Measurements from ENCODE around the gene NEB. TPM values are rescaled to one million over a fixed set of nuclear protein-coding genes. Genes with fewer than 3 reads are reported as not detected.
"Not testable (repeated sequence)": the region's sequence is repeated elsewhere in the genome, so short reads cannot be mapped to it uniquely, and the experiment has no call there.

The NEB gene
- total RNA-seq, 1 donor from 2014 or later = 0.27 TPM

DNA sequence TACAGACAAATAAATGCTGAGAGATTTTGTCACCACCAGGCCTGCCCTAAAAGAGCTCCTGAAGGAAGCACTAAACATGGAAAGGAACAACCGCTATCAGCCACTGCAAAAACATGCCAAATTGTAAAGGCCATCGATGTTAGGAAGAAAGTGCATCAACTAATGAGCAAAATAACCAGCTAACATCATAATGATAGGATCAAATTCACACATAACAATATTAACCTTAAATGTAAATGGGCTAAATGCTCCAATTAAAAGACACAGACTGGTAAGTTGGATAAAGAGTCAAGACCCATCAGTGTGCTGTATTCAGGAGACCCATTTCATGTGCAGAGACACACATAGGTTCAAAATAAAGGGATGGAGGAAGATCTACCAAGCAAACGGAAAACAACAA is 11.0 kb upstream of the NEB start:
- H3K9me3 Mint-ChIP-seq; H3K27me3 Mint-ChIP-seq (ENCODE audit: low read depth); DNase-seq (ENCODE audit: low spot score); H3K27ac Mint-ChIP-seq; H3K4me1 Mint-ChIP-seq (ENCODE audit: low read depth); H3K4me3 Mint-ChIP-seq (ENCODE audit: low read depth); H3K36me3 Mint-ChIP-seq (ENCODE audit: low read depth); intact Hi-C loops (cut with micrococcal nuclease): not testable (repeated sequence)

GRCh38 chr2:151730262-151730975 is 3.9 kb downstream of the NEB start:
- H3K9me3 Mint-ChIP-seq = no peaks in the 10 kb centered on the region
- H3K36me3 Mint-ChIP-seq (ENCODE audit: low read depth) = no peaks in the 10 kb centered on the region
- no peak overlapping the region for H3K27ac Mint-ChIP-seq
- no peaks in the 10 kb centered on the region for H3K4me1 Mint-ChIP-seq (ENCODE audit: low read depth)
- H3K4me3 Mint-ChIP-seq (ENCODE audit: low read depth) = no peak overlapping the region
- intact Hi-C loops (cut with micrococcal nuclease) = no loop called here
- peaks cover 3% of the 10 kb centered on the region for H3K27me3 Mint-ChIP-seq (ENCODE audit: low read depth)
- no peak for DNase-seq (ENCODE audit: low spot score)

DNA sequence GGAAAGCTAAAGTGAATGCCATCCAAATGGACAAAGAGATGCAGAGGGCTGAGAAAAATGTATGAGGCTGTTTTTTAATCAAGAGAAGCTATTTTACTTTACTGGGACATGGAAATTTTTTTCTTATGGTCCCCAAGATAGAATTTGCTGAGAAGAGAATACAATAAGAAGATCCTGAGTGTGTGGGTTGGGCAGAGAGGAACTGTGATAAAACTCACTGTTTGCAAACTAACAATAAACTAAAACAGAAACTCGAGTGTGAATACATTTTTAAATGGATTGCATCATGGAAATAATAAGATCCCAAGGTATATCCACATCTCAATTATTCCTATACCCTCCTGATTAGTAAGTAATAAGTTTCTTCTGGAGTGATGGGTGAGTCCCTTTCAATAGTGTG is 4.4 kb downstream of the NEB start:
- Mint-ChIP-seq H3K27me3 (ENCODE audit: low read depth) (peaks cover 6% of the 10 kb centered on the region), H3K4me1 (ENCODE audit: low read depth) (no peaks in the 10 kb centered on the region), H3K4me3 (ENCODE audit: low read depth) (no peak overlapping the region), H3K36me3 (ENCODE audit: low read depth) (no peaks in the 10 kb centered on the region), H3K27ac (no peak overlapping the region), H3K9me3 (no peaks in the 10 kb centered on the region)
- intact Hi-C loops (cut with micrococcal nuclease) = no loop called here
- no peak for DNase-seq (ENCODE audit: low spot score)

- DNase-seq (ENCODE audit: low spot score) = no peak
- Mint-ChIP-seq H3K9me3 (no peaks in the 10 kb centered on the region), H3K27me3 (ENCODE audit: low read depth) (peaks cover 6% of the 10 kb centered on the region), H3K4me1 (ENCODE audit: low read depth) (no peaks in the 10 kb centered on the region), H3K27ac (no peak overlapping the region), H3K4me3 (ENCODE audit: low read depth) (no peak overlapping the region), H3K36me3 (ENCODE audit: low read depth) (no peaks in the 10 kb centered on the region)
- intact Hi-C loops (cut with micrococcal nuclease) = no loop called here
These were observed 4.9 kb downstream of the NEB start for GRCh38 chr2:151729415-151729811.

GRCh38 chr2:151728804-151729414 is 5.4 kb downstream of the NEB start:
- H3K36me3 Mint-ChIP-seq (ENCODE audit: low read depth) = no peaks in the 10 kb centered on the region
- H3K4me1 Mint-ChIP-seq (ENCODE audit: low read depth) = no peaks in the 10 kb centered on the region
- H3K27ac Mint-ChIP-seq = no peak overlapping the region
- H3K27me3 Mint-ChIP-seq (ENCODE audit: low read depth) = peaks cover 6% of the 10 kb centered on the region
- no peak overlapping the region for H3K4me3 Mint-ChIP-seq (ENCODE audit: low read depth)
- H3K9me3 Mint-ChIP-seq = no peaks in the 10 kb centered on the region
- intact Hi-C loops (cut with micrococcal nuclease) = no loop called here
- no peak for DNase-seq (ENCODE audit: low spot score)

- Mint-ChIP-seq H3K4me3 (ENCODE audit: low read depth) (no peak overlapping the region), H3K27me3 (ENCODE audit: low read depth) (peaks cover 6% of the 10 kb centered on the region), H3K4me1 (ENCODE audit: low read depth) (no peaks in the 10 kb centered on the region), H3K9me3 (no peaks in the 10 kb centered on the region), H3K27ac (no peak overlapping the region), H3K36me3 (ENCODE audit: low read depth) (no peaks in the 10 kb centered on the region)
- DNase-seq (ENCODE audit: low spot score) = no peak
- intact Hi-C loops (cut with micrococcal nuclease) = no loop called here
These were observed 6.4 kb downstream of the NEB start for GRCh38 chr2:151727593-151728552.

DNA sequence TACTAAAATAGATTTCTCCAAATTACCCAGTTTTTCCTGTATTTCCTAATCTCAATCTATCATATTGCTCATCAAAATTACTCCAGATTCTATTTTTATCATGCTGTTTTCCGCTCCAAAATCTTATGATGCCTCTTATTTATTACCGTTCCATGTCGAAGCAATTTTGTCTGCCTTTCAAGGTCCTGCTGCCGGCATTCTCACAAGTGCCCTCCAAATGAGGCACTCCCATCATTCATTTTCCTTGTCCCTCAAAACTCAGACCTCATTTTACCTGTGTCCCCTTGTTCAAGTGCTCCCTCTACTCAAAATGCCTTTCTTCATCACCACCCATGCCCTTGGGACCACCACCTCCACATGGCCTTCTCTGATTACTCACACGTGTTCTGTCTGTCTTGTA is 13.1 kb downstream of the NEB start:
- no peak for DNase-seq (ENCODE audit: low spot score)
- no peaks in the 10 kb centered on the region for H3K36me3 Mint-ChIP-seq (ENCODE audit: low read depth)
- no peak overlapping the region for H3K4me3 Mint-ChIP-seq (ENCODE audit: low read depth)
- H3K27ac Mint-ChIP-seq = no peak overlapping the region
- H3K27me3 Mint-ChIP-seq (ENCODE audit: low read depth) = peaks cover 5% of the 10 kb centered on the region
- H3K4me1 Mint-ChIP-seq (ENCODE audit: low read depth) = no peaks in the 10 kb centered on the region
- intact Hi-C loops (cut with micrococcal nuclease) = no loop called here
- H3K9me3 Mint-ChIP-seq = no peaks in the 10 kb centered on the region

DNA sequence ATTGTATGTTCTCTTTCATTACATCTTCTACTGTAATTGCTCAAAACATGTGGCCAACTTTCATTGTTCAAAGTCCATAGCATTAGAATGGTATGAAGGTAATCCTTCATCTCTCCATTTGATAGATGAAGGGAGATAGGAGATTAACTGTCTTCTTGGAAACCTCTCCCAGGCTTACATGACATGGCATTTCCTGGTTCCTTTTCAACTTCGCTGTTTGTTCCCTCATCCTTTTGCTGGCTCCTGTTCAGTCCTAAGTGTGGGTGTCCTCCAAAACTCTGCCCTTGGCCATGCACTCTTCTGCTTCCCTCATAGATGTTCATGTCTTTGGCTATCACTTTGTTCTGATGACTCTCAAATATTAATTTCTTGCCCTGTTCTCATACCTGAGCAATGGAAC is 13.8 kb downstream of the NEB start:
- no peak for DNase-seq (ENCODE audit: low spot score)
- intact Hi-C loops (cut with micrococcal nuclease) = no loop called here
- Mint-ChIP-seq H3K36me3 (ENCODE audit: low read depth) (no peaks in the 10 kb centered on the region), H3K27ac (no peak overlapping the region), H3K9me3 (no peaks in the 10 kb centered on the region), H3K4me1 (ENCODE audit: low read depth) (no peaks in the 10 kb centered on the region), H3K4me3 (ENCODE audit: low read depth) (no peak overlapping the region), H3K27me3 (ENCODE audit: low read depth) (peaks cover 5% of the 10 kb centered on the region)

GRCh38 chr2:151718796-151719195 is 15.5 kb downstream of the NEB start:
- no peak for DNase-seq (ENCODE audit: low spot score)
- Mint-ChIP-seq H3K4me3 (ENCODE audit: low read depth) (no peak overlapping the region), H3K36me3 (ENCODE audit: low read depth) (no peaks in the 10 kb centered on the region), H3K4me1 (ENCODE audit: low read depth) (no peaks in the 10 kb centered on the region), H3K27ac (no peak overlapping the region), H3K27me3 (ENCODE audit: low read depth) (peaks cover 3% of the 10 kb centered on the region), H3K9me3 (no peaks in the 10 kb centered on the region)
- intact Hi-C loops (cut with micrococcal nuclease) = no loop called here

- DNase-seq (ENCODE audit: low spot score) = no peak
- intact Hi-C loops (cut with micrococcal nuclease) = no loop called here
- H3K27me3 Mint-ChIP-seq (ENCODE audit: low read depth) = peaks cover 3% of the 10 kb centered on the region
- H3K4me1 Mint-ChIP-seq (ENCODE audit: low read depth) = no peaks in the 10 kb centered on the region
- no peaks in the 10 kb centered on the region for H3K9me3 Mint-ChIP-seq
- no peak overlapping the region for H3K27ac Mint-ChIP-seq
- H3K36me3 Mint-ChIP-seq (ENCODE audit: low read depth) = no peaks in the 10 kb centered on the region
- H3K4me3 Mint-ChIP-seq (ENCODE audit: low read depth) = no peak overlapping the region
These were observed 16.0 kb downstream of the NEB start for GRCh38 chr2:151718247-151718646.

- Mint-ChIP-seq H3K27me3 (ENCODE audit: low read depth) (peaks cover 3% of the 10 kb centered on the region), H3K36me3 (ENCODE audit: low read depth) (no peaks in the 10 kb centered on the region), H3K4me3 (ENCODE audit: low read depth) (no peak overlapping the region), H3K4me1 (ENCODE audit: low read depth) (no peaks in the 10 kb centered on the region), H3K27ac (no peak overlapping the region), H3K9me3 (no peaks in the 10 kb centered on the region)
- intact Hi-C loops (cut with micrococcal nuclease) = no loop called here
- no peak for DNase-seq (ENCODE audit: low spot score)
These were observed 17.6 kb downstream of the NEB start for GRCh38 chr2:151716721-151717120.

DNA sequence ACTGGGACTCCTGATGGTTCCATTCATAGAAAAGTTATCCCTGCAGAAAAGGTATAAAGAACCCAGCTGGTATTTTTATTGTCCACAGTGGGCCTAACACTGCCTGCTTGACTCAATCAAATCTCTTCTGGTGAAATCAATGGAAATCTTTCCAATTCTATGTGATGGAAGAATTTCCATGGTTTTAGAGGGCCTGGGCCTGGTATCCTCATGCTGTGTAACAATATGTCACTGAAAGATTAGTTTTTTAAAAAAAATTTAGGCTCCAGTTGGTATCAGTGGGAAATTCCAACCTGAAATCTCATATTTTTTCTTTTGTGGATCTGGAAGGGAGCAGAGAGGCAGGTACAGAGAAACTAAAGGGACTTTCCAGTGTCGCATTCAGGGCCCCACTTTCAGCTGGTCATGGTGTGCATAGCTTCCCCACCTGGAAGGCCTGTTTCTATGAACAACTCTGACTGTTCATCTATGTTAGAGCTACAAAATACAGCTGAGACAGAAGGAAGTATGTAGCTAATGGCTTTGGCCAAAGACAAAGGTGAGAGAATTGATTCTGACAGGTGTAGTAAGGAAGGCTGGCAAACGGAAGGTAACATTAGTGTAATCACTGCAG is 20.9 kb downstream of the NEB start:
- intact Hi-C loops (cut with micrococcal nuclease) = no loop called here
- no peak overlapping the region for H3K27ac Mint-ChIP-seq
- H3K36me3 Mint-ChIP-seq (ENCODE audit: low read depth) = no peaks in the 10 kb centered on the region

More for the DNA sequence above, 20.9 kb downstream of the NEB start:
- Mint-ChIP-seq H3K9me3 (no peaks in the 10 kb centered on the region), H3K4me1 (ENCODE audit: low read depth) (no peaks in the 10 kb centered on the region), H3K4me3 (ENCODE audit: low read depth) (no peak overlapping the region), H3K27me3 (ENCODE audit: low read depth) (no peaks in the 10 kb centered on the region)
- no peak for DNase-seq (ENCODE audit: low spot score)

All from activated T-helper 2 cell treated with anti-CD3 and anti-CD28 coated beads, Interferon-gamma antibody, Interleukin-2, Interleukin-4, amounts not matched to agents 10 μg/mL and 5 μg/mL and 100 μg/mL, durations not matched to agents 14 hours and 24 hours and 36 hours (primary cell).